Activated T-cell treated with anti-CD3 and anti-CD28 coated beads for 24 hours (primary cell): ENCODE data around the gene LRIG2.
"Not testable (repeated sequence)": the region's sequence is repeated elsewhere in the genome, so short reads cannot be mapped to it uniquely, and the experiment has no call there.

ENCODE experiments used
- DNase-seq: peaks from one replicate; pipeline ENCODE4 v3.0.0-alpha.2; 2020; ENCODE audit warnings: low read depth

LRIG2 gene

GRCh38 chr1:113126207-113126606, 53.2 kb downstream of the LRIG2 start:
- no peak for DNase-seq

- no peak for DNase-seq
These were observed 55.1 kb downstream of the LRIG2 start for GRCh38 chr1:113128116-113128515.

- no peak for DNase-seq
These were observed 56.7 kb downstream of the LRIG2 start for GRCh38 chr1:113129529-113130185.

GRCh38 chr1:113133038-113133437, 60.0 kb downstream of the LRIG2 start:
- DNase-seq, result peak; percentile 23

- no peak for DNase-seq
These were observed 60.8 kb downstream of the LRIG2 start for GRCh38 chr1:113133759-113134158.

GRCh38 chr1:113135460-113135859, 62.5 kb downstream of the LRIG2 start:
- DNase-seq, result no peak

GRCh38 chr1:113136476-113136875, 63.5 kb downstream of the LRIG2 start:
- DNase-seq, result no peak

GRCh38 chr1:113137563-113137962, 64.6 kb downstream of the LRIG2 start:
- no peak for DNase-seq

- no peak for DNase-seq
These were observed 65.8 kb downstream of the LRIG2 start for GRCh38 chr1:113138778-113139177.

- no peak for DNase-seq
These were observed 67.2 kb downstream of the LRIG2 start for GRCh38 chr1:113140176-113140575.

GRCh38 chr1:113140588-113141446, 67.8 kb downstream of the LRIG2 start:
- peak; percentile 46 for DNase-seq

GRCh38 chr1:113141650-113142473, 68.9 kb downstream of the LRIG2 start:
- no peak for DNase-seq

- no peak for DNase-seq
These were observed 69.8 kb downstream of the LRIG2 start for GRCh38 chr1:113142791-113143190.

GRCh38 chr1:113146242-113147072, 73.5 kb downstream of the LRIG2 start:
- no peak for DNase-seq

- DNase-seq, result no peak
These were observed 74.2 kb downstream of the LRIG2 start for GRCh38 chr1:113147073-113147625.

- no peak for DNase-seq
These were observed 74.8 kb downstream of the LRIG2 start for GRCh38 chr1:113147826-113148225.

- DNase-seq, result not testable (repeated sequence)
These were observed 77.5 kb downstream of the LRIG2 start for GRCh38 chr1:113150494-113150893.

- no peak for DNase-seq
These were observed 80.3 kb downstream of the LRIG2 start for GRCh38 chr1:113153116-113153803.

- no peak for DNase-seq
These were observed 83.4 kb downstream of the LRIG2 start for GRCh38 chr1:113156368-113156767.

- DNase-seq, result not testable (repeated sequence)
These were observed 85.7 kb downstream of the LRIG2 start for GRCh38 chr1:113158743-113159142.

GRCh38 chr1:113166473-113166872, 93.5 kb downstream of the LRIG2 start:
- no peak for DNase-seq
